Stimulated activated naive B cell treated with anti-CD40 and anti-IgM and Interleukin-4, amounts not matched to agents 10 μg/mL and 1 μg/mL and 100 μg/mL, for 72 hours (primary cell): ENCODE data around the gene IFNE.
A peak's percentile ranks its signal among the peaks of the same experiment; 100 is the strongest.
"Not testable (repeated sequence)": the region's sequence is repeated elsewhere in the genome, so short reads cannot be mapped to it uniquely, and the experiment has no call there.

Experiments used
- ATAC-seq, 2 donors: fragments of 150-1000 bp; cut with Tn5 transposase; replicated peaks; 2 replicates each; pipeline ENCODE4 v1.10.0; 2021; ENCODE audit warnings: moderate library complexity in 1 of 2
- DNase-seq: peaks from one replicate; pipeline ENCODE4 v3.0.0; 2021
- H3K27ac Mint-ChIP-seq: one replicate; pipeline ENCODE4 v1.8.0; 2022; ENCODE audit warnings: mild to moderate bottlenecking, mixed read lengths
- H3K27me3 Mint-ChIP-seq, 2 donors: one replicate each; pipeline ENCODE4 v1.8.0; 2022; ENCODE audit warnings: mixed read lengths in 2 of 2
- H3K36me3 Mint-ChIP-seq, 2 donors: one replicate each; pipeline ENCODE4 v1.8.0; 2022; ENCODE audit warnings: mixed read lengths in 2 of 2, mild to moderate bottlenecking in 1 of 2
- H3K4me1 Mint-ChIP-seq, 2 donors: one replicate each; pipeline ENCODE4 v1.8.0; 2022; ENCODE audit warnings: mixed read lengths in 2 of 2, mild to moderate bottlenecking in 1 of 2
- H3K4me3 Mint-ChIP-seq, 2 donors: one replicate each; pipeline ENCODE4 v1.8.0; 2022; ENCODE audit warnings: mild to moderate bottlenecking in 2 of 2, mixed read lengths in 2 of 2, moderate library complexity in 1 of 2
- H3K9me3 Mint-ChIP-seq, 2 donors: one replicate each; pipeline ENCODE4 v1.8.0; 2022; ENCODE audit warnings: mixed read lengths in 2 of 2, mild to moderate bottlenecking in 1 of 2

The IFNE gene

GRCh38 chr9:21465138-21465537 lies 17.0 kb downstream of the IFNE start:
- Mint-ChIP-seq H3K4me1 (no peaks in the 10 kb centered on the region), H3K27me3 (peaks cover 31 to 33% of the 10 kb centered on the region in 2 donors), H3K36me3 (peaks cover 0 to 3% of the 10 kb centered on the region in 2 donors), H3K27ac (no peak overlapping the region), H3K4me3 (no peak overlapping the region), H3K9me3 (peaks cover 14% of the 10 kb centered on the region in 2 donors)
- ATAC-seq (no peak), DNase-seq (no peak)

- peaks cover 14 to 16% of the 10 kb centered on the region in 2 donors for H3K9me3 Mint-ChIP-seq
- no peaks in the 10 kb centered on the region for H3K4me1 Mint-ChIP-seq
- DNase-seq (no peak), ATAC-seq (no peak)
- no peak overlapping the region for H3K27ac Mint-ChIP-seq
- no peak overlapping the region for H3K4me3 Mint-ChIP-seq
- H3K27me3 Mint-ChIP-seq, result peaks cover 46 to 57% of the 10 kb centered on the region in 2 donors
- peaks cover 0 to 3% of the 10 kb centered on the region in 2 donors for H3K36me3 Mint-ChIP-seq
Measured at GRCh38 chr9:21461377-21461776, 20.7 kb downstream of the IFNE start.

- peaks cover 42 to 51% of the 10 kb centered on the region in 2 donors for H3K27me3 Mint-ChIP-seq
- no peak overlapping the region for H3K4me3 Mint-ChIP-seq
- no peak for DNase-seq
- H3K4me1 Mint-ChIP-seq, result no peaks in the 10 kb centered on the region
- peak; percentile 88 to 89 for ATAC-seq
- peaks cover 0 to 2% of the 10 kb centered on the region in 2 donors for H3K9me3 Mint-ChIP-seq
- no peak overlapping the region for H3K27ac Mint-ChIP-seq
- H3K36me3 Mint-ChIP-seq, result no peaks in the 10 kb centered on the region
Measured at GRCh38 chr9:21455320-21455719, 26.8 kb downstream of the IFNE start.

GRCh38 chr9:21454149-21454548 lies 28.0 kb downstream of the IFNE start:
- H3K36me3 Mint-ChIP-seq, result no peaks in the 10 kb centered on the region
- H3K27ac Mint-ChIP-seq, result no peak overlapping the region
- no peak for ATAC-seq
- H3K4me3 Mint-ChIP-seq, result no peak overlapping the region
- DNase-seq, result no peak
- H3K27me3 Mint-ChIP-seq, result peaks cover 53 to 63% of the 10 kb centered on the region in 2 donors
- peaks cover 0 to 2% of the 10 kb centered on the region in 2 donors for H3K9me3 Mint-ChIP-seq
- H3K4me1 Mint-ChIP-seq, result no peaks in the 10 kb centered on the region

GRCh38 chr9:21452681-21453080 lies 29.4 kb downstream of the IFNE start:
- DNase-seq, result no peak
- Mint-ChIP-seq H3K27ac (no peak overlapping the region), H3K4me3 (no peak overlapping the region), H3K36me3 (no peaks in the 10 kb centered on the region), H3K4me1 (no peaks in the 10 kb centered on the region), H3K27me3 (peaks cover 52 to 66% of the 10 kb centered on the region in 2 donors), H3K9me3 (no peaks in the 10 kb centered on the region)
- ATAC-seq, result no peak

- no peak for ATAC-seq
- H3K27ac Mint-ChIP-seq, result no peak overlapping the region
- no peak overlapping the region for H3K4me3 Mint-ChIP-seq
- peaks cover 50 to 69% of the 10 kb centered on the region in 2 donors for H3K27me3 Mint-ChIP-seq
- no peaks in the 10 kb centered on the region for H3K9me3 Mint-ChIP-seq
- no peak for DNase-seq
- H3K4me1 Mint-ChIP-seq, result no peaks in the 10 kb centered on the region
- no peaks in the 10 kb centered on the region for H3K36me3 Mint-ChIP-seq
Measured at GRCh38 chr9:21450733-21451394, 31.2 kb downstream of the IFNE start.

- not testable (repeated sequence) for ATAC-seq, H3K4me3 Mint-ChIP-seq, H3K27ac Mint-ChIP-seq, H3K36me3 Mint-ChIP-seq, H3K4me1 Mint-ChIP-seq, H3K9me3 Mint-ChIP-seq, DNase-seq
- peaks cover 46 to 64% of the 10 kb centered on the region in 2 donors for H3K27me3 Mint-ChIP-seq
Measured at GRCh38 chr9:21449312-21449711, 32.8 kb downstream of the IFNE start.

- no peak overlapping the region for H3K4me3 Mint-ChIP-seq
Measured at GRCh38 chr9:21443849-21444625, 38.1 kb downstream of the IFNE start.

GRCh38 chr9:21440139-21440538 lies 42.0 kb downstream of the IFNE start, which contains the start of gene IFNA1:
Gene IFNA1 (plus strand): TSS chr9:21440439. CDS start chr9:21440508, 69 bp downstream.
- DNase-seq (no peak), ATAC-seq (no peak)
- peaks cover 0 to 7% of the 10 kb centered on the region in 2 donors for H3K4me1 Mint-ChIP-seq
- H3K27me3 Mint-ChIP-seq, result peaks cover 26 to 33% of the 10 kb centered on the region in 2 donors
- H3K4me3 Mint-ChIP-seq, result no peak within 1 kb of the TSS
- H3K9me3 Mint-ChIP-seq, result no peaks in the 10 kb centered on the region
- H3K27ac Mint-ChIP-seq, result no peak within 1 kb of the TSS
- H3K36me3 Mint-ChIP-seq, result no peaks in the 10 kb centered on the region

More at GRCh38 chr9:21443849-21444625, 38.1 kb downstream of the IFNE start:
- DNase-seq (peak; percentile 32), ATAC-seq (peak; percentile 99)
- Mint-ChIP-seq H3K36me3 (no peaks in the 10 kb centered on the region), H3K9me3 (no peaks in the 10 kb centered on the region), H3K4me1 (peaks cover 0 to 7% of the 10 kb centered on the region in 2 donors), H3K27ac (no peak overlapping the region), H3K27me3 (peaks cover 27 to 47% of the 10 kb centered on the region in 2 donors)

- H3K27ac Mint-ChIP-seq, ATAC-seq, H3K4me3 Mint-ChIP-seq, H3K4me1 Mint-ChIP-seq, H3K36me3 Mint-ChIP-seq, H3K9me3 Mint-ChIP-seq, DNase-seq: not testable (repeated sequence)
- peaks cover 50 to 54% of the 10 kb centered on the region in 2 donors for H3K27me3 Mint-ChIP-seq
Measured at GRCh38 chr9:21435015-21435383, 47.1 kb downstream of the IFNE start.

- Mint-ChIP-seq H3K27me3 (peaks cover 55 to 58% of the 10 kb centered on the region in 2 donors), H3K4me1 (peaks cover 2 to 6% of the 10 kb centered on the region in 2 donors), H3K9me3 (no peaks in the 10 kb centered on the region), H3K27ac (no peak overlapping the region), H3K36me3 (no peaks in the 10 kb centered on the region), H3K4me3 (no peak overlapping the region)
- ATAC-seq (peak; percentile 52 to 55), DNase-seq (peak; percentile 10)
Measured at GRCh38 chr9:21434202-21435014, 47.7 kb downstream of the IFNE start.

GRCh38 chr9:21432672-21433425 lies 49.3 kb downstream of the IFNE start:
- ATAC-seq, result no peak
- peaks cover 63 to 74% of the 10 kb centered on the region in 2 donors for H3K27me3 Mint-ChIP-seq
- DNase-seq, result no peak
- peaks cover 2 to 17% of the 10 kb centered on the region in 2 donors for H3K4me1 Mint-ChIP-seq
- no peaks in the 10 kb centered on the region for H3K9me3 Mint-ChIP-seq
- H3K4me3 Mint-ChIP-seq, result no peak overlapping the region
- no peak overlapping the region for H3K27ac Mint-ChIP-seq
- no peaks in the 10 kb centered on the region for H3K36me3 Mint-ChIP-seq
